ENCODE data around the gene ANO6. TPM values are rescaled to one million over a fixed set of nuclear protein-coding genes. Genes with fewer than 3 reads are reported as not detected.

Gene ANO6
- total RNA-seq, 2 donors from 2014 or later = 24.4 to 28.0 TPM

DNA sequence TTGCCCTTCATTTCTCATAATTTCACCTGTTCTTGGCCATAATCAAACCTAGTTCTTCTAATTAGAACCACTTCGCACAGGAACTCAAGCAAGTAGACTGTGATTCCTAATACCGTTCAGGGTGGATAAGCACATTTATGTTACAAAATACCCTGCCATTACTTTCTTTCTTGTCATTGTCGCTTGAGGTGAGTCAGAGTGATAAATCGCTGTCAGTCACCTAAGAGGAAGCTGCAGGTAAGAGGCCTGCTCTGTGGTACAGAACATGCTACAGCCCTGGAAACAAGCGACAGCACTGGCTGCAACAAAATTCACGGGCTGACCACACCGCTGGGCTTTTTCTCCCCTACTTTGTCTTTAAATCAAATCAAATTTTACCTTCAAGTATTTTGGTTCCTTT is 218.2 kb downstream of the ANO6 start:
- Histone ChIP-seq H3K27me3 (no peaks in the 10 kb centered on the region), H3K4me1 (no peaks in the 10 kb centered on the region), H3K36me3 (replicated peaks in 1 of 2; ENCODE audit: insufficient read depth in 1 of 2, low read depth in 2 of 2) (peaks cover 0 to 5% of the 10 kb centered on the region in 2 donors), H3K9me3 (no peaks in the 10 kb centered on the region), H3K4me3 (no peak overlapping the region), H3K27ac (no peak overlapping the region)
- intact Hi-C loops (cut with DNase I) = no loop called here
- DNase-seq (no peak), ATAC-seq (no peak)
- 92 to 96% methylated on average over 7 of the region's 7 CpGs for WGBS, 2 donors
- TF ChIP-seq, protein P1, sequence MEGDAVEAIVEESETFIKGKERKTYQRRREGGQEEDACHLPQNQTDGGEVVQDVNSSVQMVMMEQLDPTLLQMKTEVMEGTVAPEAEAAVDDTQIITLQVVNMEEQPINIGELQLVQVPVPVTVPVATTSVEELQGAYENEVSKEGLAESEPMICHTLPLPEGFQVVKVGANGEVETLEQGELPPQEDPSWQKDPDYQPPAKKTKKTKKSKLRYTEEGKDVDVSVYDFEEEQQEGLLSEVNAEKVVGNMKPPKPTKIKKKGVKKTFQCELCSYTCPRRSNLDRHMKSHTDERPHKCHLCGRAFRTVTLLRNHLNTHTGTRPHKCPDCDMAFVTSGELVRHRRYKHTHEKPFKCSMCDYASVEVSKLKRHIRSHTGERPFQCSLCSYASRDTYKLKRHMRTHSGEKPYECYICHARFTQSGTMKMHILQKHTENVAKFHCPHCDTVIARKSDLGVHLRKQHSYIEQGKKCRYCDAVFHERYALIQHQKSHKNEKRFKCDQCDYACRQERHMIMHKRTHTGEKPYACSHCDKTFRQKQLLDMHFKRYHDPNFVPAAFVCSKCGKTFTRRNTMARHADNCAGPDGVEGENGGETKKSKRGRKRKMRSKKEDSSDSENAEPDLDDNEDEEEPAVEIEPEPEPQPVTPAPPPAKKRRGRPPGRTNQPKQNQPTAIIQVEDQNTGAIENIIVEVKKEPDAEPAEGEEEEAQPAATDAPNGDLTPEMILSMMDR (IDR thresholded peaks at IDR 0.05) = no peak
- TF ChIP-seq POLR2A (IDR thresholded peaks at IDR 0.05) = no peak

DNA sequence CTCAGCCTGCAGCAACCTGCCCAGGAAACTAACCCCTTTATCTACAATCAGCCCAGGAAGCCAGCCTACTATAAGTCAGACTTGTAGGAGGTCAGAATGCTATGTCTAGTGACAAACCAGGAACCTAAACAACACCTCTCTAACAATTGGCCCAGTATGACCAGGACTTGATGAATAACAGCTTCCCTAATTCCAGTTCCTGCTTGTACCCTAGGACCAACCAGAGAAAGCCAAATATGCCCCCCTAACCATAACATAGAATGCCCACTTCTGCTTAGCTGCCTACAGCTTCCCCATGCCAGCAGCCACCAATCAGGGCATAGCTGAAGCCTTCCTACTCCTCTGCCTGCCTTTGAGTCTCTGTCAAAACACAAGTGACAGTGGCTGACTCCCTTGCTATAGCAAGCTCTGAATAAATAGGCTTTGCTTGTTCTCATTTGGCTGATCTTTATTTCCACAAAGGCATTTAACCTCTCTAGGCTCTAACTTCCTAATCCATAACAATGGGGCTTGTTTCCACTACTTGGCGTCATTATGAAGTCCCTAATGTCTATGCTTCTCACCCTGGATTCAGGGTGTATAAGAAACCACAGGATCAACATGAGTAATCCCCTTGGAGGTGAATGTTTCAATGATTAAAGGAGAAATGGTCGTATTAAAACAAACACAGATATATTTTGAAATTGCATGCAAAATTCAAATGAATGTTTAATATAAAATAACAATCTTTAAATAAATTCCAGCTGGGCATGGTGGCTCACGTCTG is 220.2 kb downstream of the ANO6 start:
- Histone ChIP-seq H3K36me3 (replicated peaks in 1 of 2; ENCODE audit: insufficient read depth in 1 of 2, low read depth in 2 of 2) (peaks cover 0 to 5% of the 10 kb centered on the region in 2 donors), H3K4me1 (no peaks in the 10 kb centered on the region), H3K9me3 (no peaks in the 10 kb centered on the region), H3K27me3 (no peaks in the 10 kb centered on the region), H3K4me3 (no peak overlapping the region), H3K27ac (no peak overlapping the region)
- intact Hi-C loops (cut with DNase I) = no loop called here
- no peak for TF ChIP-seq POLR2A (IDR thresholded peaks at IDR 0.05)
- TF ChIP-seq, protein P1 (IDR thresholded peaks at IDR 0.05) = no peak
- peak in 1 of 4 donors; percentile 17 for DNase-seq
- WGBS, 2 donors = 69 to 79% methylated on average over 3 of the region's 3 CpGs
- no peak for ATAC-seq

DNA sequence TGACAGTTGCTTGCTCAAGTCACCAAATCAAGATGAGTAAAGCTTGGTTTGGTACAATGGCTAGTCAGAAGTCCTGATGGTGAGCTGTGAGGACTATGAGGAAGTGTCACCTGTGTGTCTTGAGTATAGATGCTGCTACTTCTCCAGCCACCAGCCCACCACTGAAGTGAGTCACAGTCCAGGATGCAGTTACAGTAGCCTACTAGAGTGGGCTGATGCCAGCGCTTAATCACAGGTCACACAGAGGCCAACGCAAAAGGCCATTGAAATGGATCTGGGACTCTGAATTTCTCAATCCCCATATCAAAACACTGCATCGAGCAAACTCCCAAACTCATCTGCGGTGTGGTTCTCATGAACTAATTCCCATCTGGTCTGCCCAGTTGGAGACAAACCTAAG is 223.1 kb downstream of the ANO6 start:
- 91 to 93% methylated on average over 3 to 4 of the region's 4 CpGs for WGBS, 2 donors
- Histone ChIP-seq H3K27me3 (no peaks in the 10 kb centered on the region), H3K9me3 (no peaks in the 10 kb centered on the region), H3K27ac (no peak overlapping the region), H3K4me1 (no peaks in the 10 kb centered on the region), H3K36me3 (replicated peaks in 1 of 2; ENCODE audit: insufficient read depth in 1 of 2, low read depth in 2 of 2) (no peaks in the 10 kb centered on the region), H3K4me3 (no peak overlapping the region)
- TF ChIP-seq, protein P1 (IDR thresholded peaks at IDR 0.05) = no peak
- TF ChIP-seq POLR2A (IDR thresholded peaks at IDR 0.05) = no peak
- ATAC-seq (no peak), DNase-seq (no peak)
- intact Hi-C loops (cut with DNase I) = no loop called here

DNA sequence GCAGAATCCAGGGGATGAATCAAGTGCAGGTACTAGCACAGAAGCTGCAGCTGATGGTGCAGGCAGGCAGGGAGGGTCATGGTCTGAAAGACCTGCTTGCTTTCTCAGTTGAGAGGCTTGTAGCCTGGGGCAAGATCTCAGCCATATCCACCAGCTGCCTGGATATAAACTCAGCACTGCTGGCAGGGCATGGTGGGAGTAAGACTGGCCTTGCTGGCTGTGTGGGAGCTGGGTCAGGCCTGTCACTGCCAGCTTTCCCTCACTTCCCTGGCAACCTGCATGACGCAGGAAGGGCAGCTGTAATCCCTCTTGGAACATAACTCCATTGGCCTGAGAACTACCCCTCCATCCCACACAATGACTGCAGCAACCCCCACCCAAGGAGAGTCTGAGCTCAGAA is 230.1 kb downstream of the ANO6 start:
- Histone ChIP-seq H3K36me3 (replicated peaks in 1 of 2; ENCODE audit: insufficient read depth in 1 of 2, low read depth in 2 of 2) (no peaks in the 10 kb centered on the region), H3K9me3 (no peaks in the 10 kb centered on the region), H3K4me3 (no peak overlapping the region), H3K27me3 (no peaks in the 10 kb centered on the region), H3K27ac (no peak overlapping the region), H3K4me1 (no peaks in the 10 kb centered on the region)
- ATAC-seq (no peak), DNase-seq (no peak)
- TF ChIP-seq, protein P1 (IDR thresholded peaks at IDR 0.05) = no peak
- no peak for TF ChIP-seq POLR2A (IDR thresholded peaks at IDR 0.05)
- 94% methylated on average over 1 of the region's 1 CpG; no CpG with 5 or more reads in 1 of the 2 donors for WGBS, 2 donors
- intact Hi-C loops (cut with DNase I) = no loop called here

DNA sequence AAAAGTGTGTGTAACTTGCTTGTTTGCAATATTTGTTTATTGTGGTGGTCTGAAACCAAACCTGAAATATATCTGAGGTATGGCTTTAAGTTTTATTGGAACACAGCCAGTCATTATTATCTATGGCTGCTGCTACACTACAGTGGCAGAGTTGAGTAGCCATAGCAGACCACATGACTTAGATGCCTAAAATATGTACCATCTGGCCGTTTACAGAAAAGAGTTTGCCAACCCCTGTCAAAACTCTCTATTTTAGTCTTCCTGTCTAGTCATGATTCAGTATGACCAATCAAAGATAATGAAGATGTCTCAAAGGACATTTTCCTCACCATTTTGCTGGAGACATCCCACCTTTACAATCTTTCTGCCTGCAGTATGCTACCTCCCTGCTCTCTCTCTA is 242.3 kb downstream of the ANO6 start:
- intact Hi-C loops (cut with DNase I) = no loop called here
- no peaks in the 10 kb centered on the region for H3K4me1 ChIP-seq

More for the DNA sequence above, 242.3 kb downstream of the ANO6 start:
- WGBS, 2 donors = 38% methylated on average over 1 of the region's 1 CpG
- H3K27ac ChIP-seq = no peak overlapping the region
- H3K27me3 ChIP-seq = no peaks in the 10 kb centered on the region
- H3K9me3 ChIP-seq = no peaks in the 10 kb centered on the region
- TF ChIP-seq, protein P1 (IDR thresholded peaks at IDR 0.05) = no peak
- TF ChIP-seq POLR2A (IDR thresholded peaks at IDR 0.05) = no peak
- DNase-seq (no peak), ATAC-seq (no peak)
- H3K36me3 ChIP-seq (replicated peaks in 1 of 2; ENCODE audit: insufficient read depth in 1 of 2, low read depth in 2 of 2) = no peaks in the 10 kb centered on the region
- no peak overlapping the region for H3K4me3 ChIP-seq
